ENCODE measurements around the gene SFI1.

DNA sequence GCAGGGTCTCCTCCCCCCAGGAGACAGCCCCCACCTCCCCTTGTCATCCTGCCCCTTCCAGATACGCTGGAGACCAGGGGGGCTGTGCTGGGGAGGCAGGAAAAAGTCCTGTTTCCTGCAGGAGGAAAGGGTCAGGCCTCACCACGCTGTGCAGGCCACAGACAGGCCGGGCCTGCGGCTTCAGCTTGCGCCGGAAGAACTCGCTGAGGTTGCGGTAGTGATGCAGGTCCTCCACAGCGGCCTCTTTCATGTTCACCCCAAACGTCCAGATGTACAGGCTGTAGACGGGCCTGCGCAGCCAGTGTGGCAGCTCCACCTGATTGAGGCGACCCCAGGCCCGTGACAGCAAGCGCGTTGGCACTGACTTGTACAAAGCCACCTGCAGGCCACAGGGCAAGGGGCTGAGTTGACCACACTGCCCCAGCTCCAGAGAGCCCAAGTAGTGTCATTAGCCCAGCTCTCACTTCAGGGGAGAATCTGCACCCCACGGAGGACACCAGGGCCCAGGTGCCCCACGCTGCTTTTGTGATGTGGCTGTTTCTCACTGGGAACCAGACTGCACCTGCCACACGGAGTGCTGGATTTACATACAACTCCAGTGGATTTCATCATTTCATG lies 125.3 kb downstream of the SFI1 start:
- no peak for TF ChIP-seq CTCF (conservative IDR thresholded peaks at IDR 0.05; ENCODE audit: low read depth, low read length)
- TF ChIP-seq RFX5 (IDR thresholded peaks at IDR 0.05; ENCODE audit: low read depth, low read length), result no peak
- TF ChIP-seq RCOR1 (IDR thresholded peaks at IDR 0.05; ENCODE audit: insufficient replicate concordance, low read length), result no peak
- no peak for TF ChIP-seq RAD21 (IDR thresholded peaks at IDR 0.05; ENCODE audit: low read length)

All from IMR-90 (cell line).